Stimulated activated CD4-positive, alpha-beta T cell treated with anti-CD3 and anti-CD28 coated beads, Interleukin-12 subunit alpha, Interleukin-12 subunit beta, amount 100 ng/mL, for 24 hours (primary cell): Measurements from ENCODE around the gene NOP9.
"Not testable (repeated sequence)": the region's sequence is repeated elsewhere in the genome, so short reads cannot be mapped to it uniquely, and the experiment has no call there.

Source experiments
- DNase-seq, 2 experiments: peaks; one replicate each; pipeline ENCODE4 v3.0.0-alpha.2; 2020; ENCODE audit warnings: low read depth in 2 of 2

NOP9 gene

GRCh38 chr14:24348186-24348585, 48.5 kb downstream of the NOP9 start:
- DNase-seq, result no peak

- no peak for DNase-seq
Observed at GRCh38 chr14:24349742-24350141, 50.1 kb downstream of the NOP9 start.

DNA sequence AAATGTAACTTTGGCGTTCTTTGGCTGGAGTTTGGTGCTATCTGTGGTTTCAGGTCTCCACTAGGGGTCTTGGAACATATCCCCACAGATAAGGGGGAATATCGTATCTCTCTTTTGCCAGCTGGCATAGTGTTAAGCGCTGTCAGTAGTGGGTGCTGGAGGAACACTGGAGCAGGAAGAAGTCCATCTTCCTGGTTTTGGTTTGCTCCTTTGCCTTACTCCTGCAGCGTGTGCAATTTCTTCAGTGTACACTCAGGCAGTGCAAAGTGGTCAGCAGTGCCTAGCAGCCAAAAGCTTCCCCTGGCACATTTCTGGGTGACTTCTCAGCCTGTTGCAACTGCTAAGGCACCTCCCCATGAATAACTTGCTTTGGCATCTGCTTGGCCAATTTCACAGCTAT, 51.9 kb downstream of the NOP9 start:
- no peak for DNase-seq

DNA sequence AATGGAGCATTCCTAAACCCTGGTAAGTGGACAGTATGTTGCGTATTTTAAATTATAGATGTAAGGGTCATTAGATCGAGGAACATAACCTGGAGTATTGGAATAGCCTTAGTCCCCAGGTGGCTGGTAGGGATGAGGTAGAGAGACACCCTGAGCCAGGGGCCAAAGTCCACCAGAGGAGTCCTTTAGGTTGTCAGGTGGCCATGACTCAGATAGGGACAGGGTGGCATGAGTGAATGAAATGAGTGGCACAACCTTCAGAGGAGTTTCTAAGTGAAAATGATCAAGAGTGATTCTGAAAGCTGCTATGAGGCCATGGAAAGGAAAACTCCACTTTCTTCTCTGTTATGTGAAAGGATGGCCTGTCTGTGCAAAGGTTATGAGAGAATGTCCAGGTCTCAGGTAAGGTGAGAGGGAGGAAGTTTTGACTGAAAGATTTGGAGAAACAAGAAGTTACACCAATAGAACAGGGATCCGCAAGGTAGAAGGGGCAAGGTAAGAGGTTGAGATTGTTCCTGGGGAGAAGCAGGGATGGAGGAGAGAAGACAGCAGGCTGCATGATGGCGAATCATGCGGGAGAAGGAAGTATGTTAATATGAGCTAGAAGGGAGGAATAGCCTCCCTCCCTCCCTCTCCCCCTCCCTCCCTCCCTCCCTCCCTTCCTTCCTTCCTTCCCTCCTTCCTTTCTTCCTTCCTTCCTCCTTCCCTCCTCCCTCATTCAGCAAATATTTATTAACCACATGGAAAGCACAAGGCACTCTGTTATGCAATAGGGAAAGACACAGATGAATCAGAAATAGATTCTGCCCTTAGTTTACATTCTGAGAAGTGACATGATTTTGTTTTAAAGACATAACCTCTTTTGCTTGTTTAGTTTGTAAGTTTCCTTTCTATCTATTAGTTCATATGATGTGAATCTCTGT, 54.2 kb downstream of the NOP9 start:
- DNase-seq, result no peak

- DNase-seq, result not testable (repeated sequence)
Observed at GRCh38 chr14:24354482-24354825, 54.8 kb downstream of the NOP9 start.

- DNase-seq, result no peak
Observed at GRCh38 chr14:24355009-24355408, 55.4 kb downstream of the NOP9 start.

- no peak for DNase-seq
Observed at GRCh38 chr14:24356208-24356607, 56.6 kb downstream of the NOP9 start.
